ENCODE results near the gene KIAA2012. TPM values are rescaled to one million over a fixed set of nuclear protein-coding genes. Genes with fewer than 3 reads are reported as not detected.

KIAA2012 gene
- total and polyA plus RNA-seq, 2 donors (not counting 1 experiment from before 2014, with no cell fraction given): not detected

GRCh38 chr2:202136526-202136925 lies 63.5 kb downstream of the KIAA2012 start:
- H3K4me3 ChIP-seq (ENCODE audit: control extremely low read depth in 1 of 5, extremely low read depth in 1 of 5, insufficient read depth in 1 of 5, low read depth in 2 of 5, low read length in 4 of 5): no peak overlapping the region
- DNase-seq (no peak), ATAC-seq (ENCODE audit: low read depth) (no peak)
- Mint-ChIP-seq H3K9me3 (ENCODE audit: insufficient read depth) (no peaks in the 10 kb centered on the region), H3K4me3 (no peak overlapping the region), H3K27ac (no peak overlapping the region), H3K4me1 (peaks cover 7% of the 10 kb centered on the region), H3K27me3 (no peaks in the 10 kb centered on the region)
- CTCF ChIA-PET: no interaction called here
- H3K4me2 ChIP-seq (replicated peaks; ENCODE audit: low read depth, low read length, poor library complexity, severe bottlenecking): no peak overlapping the region
- H3K79me2 ChIP-seq (ENCODE audit: control insufficient read depth, insufficient read depth, low read length): no peaks in the 10 kb centered on the region
- POLR2A ChIA-PET: no interaction called here
- no peak overlapping the region for H3K9ac ChIP-seq (ENCODE audit: low read length)
- H2AFZ ChIP-seq (ENCODE audit: insufficient read depth, low read depth, low read length, poor library complexity, severe bottlenecking): no peak overlapping the region
- intact Hi-C loops (cut with micrococcal nuclease): no loop called here
- no peaks in the 10 kb centered on the region for H3K27me3 ChIP-seq (replicated peaks in 1 of 4; ENCODE audit: control extremely low read depth in 1 of 4, control insufficient read depth in 3 of 4, insufficient read depth in 4 of 4, low read length in 3 of 4)
- no peaks in the 10 kb centered on the region for H3K36me3 ChIP-seq (replicated peaks in 1 of 2; ENCODE audit: control extremely low read depth in 1 of 2, control insufficient read depth in 1 of 2, extremely low read depth in 1 of 2, insufficient read depth in 2 of 2, low read length in 1 of 2)
- WGBS (ENCODE audit: insufficient coverage): over 99% methylated on average over 30 of the region's 36 CpGs
- H3K4me1 ChIP-seq (ENCODE audit: control insufficient read depth in 2 of 2, insufficient read depth in 2 of 2, low read length in 2 of 2): peaks cover 4 to 5% of the 10 kb centered on the region in 2 donors
- no peaks in the 10 kb centered on the region for H4K20me1 ChIP-seq (ENCODE audit: control insufficient read depth, insufficient read depth, low read length, poor library complexity, severe bottlenecking)
- no peaks in the 10 kb centered on the region for H3K9me3 ChIP-seq (ENCODE audit: control extremely low read depth in 1 of 3, control insufficient read depth in 2 of 3, insufficient read depth in 1 of 3, low read length in 2 of 3)
- TF ChIP-seq CTCF (IDR thresholded peaks at IDR 0.05) (no peak), EZH2 (IDR thresholded peaks at IDR 0.05; ENCODE audit: borderline replicate concordance, insufficient read depth, low read depth, low read length, poor library complexity, severe bottlenecking) (no peak)
- H3K27ac ChIP-seq (ENCODE audit: low read length in 2 of 2): no peak overlapping the region

GRCh38 chr2:202140522-202141252 lies 67.6 kb downstream of the KIAA2012 start:
- Histone ChIP-seq H4K20me1 (ENCODE audit: control insufficient read depth, insufficient read depth, low read length, poor library complexity, severe bottlenecking) (no peaks in the 10 kb centered on the region), H3K4me2 (replicated peaks; ENCODE audit: low read depth, low read length, poor library complexity, severe bottlenecking) (no peak overlapping the region), H3K36me3 (replicated peaks in 1 of 2; ENCODE audit: control extremely low read depth in 1 of 2, control insufficient read depth in 1 of 2, extremely low read depth in 1 of 2, insufficient read depth in 2 of 2, low read length in 1 of 2) (no peaks in the 10 kb centered on the region), H3K9me3 (ENCODE audit: control extremely low read depth in 1 of 3, control insufficient read depth in 2 of 3, insufficient read depth in 1 of 3, low read length in 2 of 3) (no peaks in the 10 kb centered on the region), H3K27me3 (replicated peaks in 1 of 4; ENCODE audit: control extremely low read depth in 1 of 4, control insufficient read depth in 3 of 4, insufficient read depth in 4 of 4, low read length in 3 of 4) (no peaks in the 10 kb centered on the region), H3K27ac (ENCODE audit: low read length in 2 of 2) (no peak overlapping the region), H3K4me3 (ENCODE audit: control extremely low read depth in 1 of 5, extremely low read depth in 1 of 5, insufficient read depth in 1 of 5, low read depth in 2 of 5, low read length in 4 of 5) (no peak overlapping the region), H3K4me1 (ENCODE audit: control insufficient read depth in 2 of 2, insufficient read depth in 2 of 2, low read length in 2 of 2) (peaks cover 5 to 7% of the 10 kb centered on the region in 2 donors), H3K9ac (ENCODE audit: low read length) (no peak overlapping the region), H3K79me2 (ENCODE audit: control insufficient read depth, insufficient read depth, low read length) (no peaks in the 10 kb centered on the region), H2AFZ (ENCODE audit: insufficient read depth, low read depth, low read length, poor library complexity, severe bottlenecking) (no peak overlapping the region)
- H3K27ac Mint-ChIP-seq: no peak overlapping the region
- no peaks in the 10 kb centered on the region for H3K27me3 Mint-ChIP-seq
- POLR2A ChIA-PET: no interaction called here
- H3K4me3 Mint-ChIP-seq: no peak overlapping the region
- intact Hi-C loops (cut with micrococcal nuclease): no loop called here
- CTCF ChIA-PET: no interaction called here
- no peak for DNase-seq
- TF ChIP-seq CTCF (IDR thresholded peaks at IDR 0.05): no peak
- TF ChIP-seq EZH2 (IDR thresholded peaks at IDR 0.05; ENCODE audit: borderline replicate concordance, insufficient read depth, low read depth, low read length, poor library complexity, severe bottlenecking): no peak
- no peaks in the 10 kb centered on the region for H3K9me3 Mint-ChIP-seq (ENCODE audit: insufficient read depth)
- peaks cover 11% of the 10 kb centered on the region for H3K4me1 Mint-ChIP-seq
- no peak for ATAC-seq (ENCODE audit: low read depth)
- 80% methylated on average over 5 of the region's 12 CpGs for WGBS (ENCODE audit: insufficient coverage)

Data from B cell (primary cell).